GM18498 (cell line): ENCODE results near the gene PCGF5.
"Not testable (repeated sequence)": the region's sequence is repeated elsewhere in the genome, so short reads cannot be mapped to it uniquely, and the experiment has no call there.

Experiments used
- ATAC-seq: cut with Tn5 transposase; IDR thresholded peaks from one replicate; pipeline ENCODE4 v1.9.1; 2021; ENCODE audit warnings: mild to moderate bottlenecking, moderate library complexity; ENCODE audit not compliant: unreplicated experiment

PCGF5 gene

DNA sequence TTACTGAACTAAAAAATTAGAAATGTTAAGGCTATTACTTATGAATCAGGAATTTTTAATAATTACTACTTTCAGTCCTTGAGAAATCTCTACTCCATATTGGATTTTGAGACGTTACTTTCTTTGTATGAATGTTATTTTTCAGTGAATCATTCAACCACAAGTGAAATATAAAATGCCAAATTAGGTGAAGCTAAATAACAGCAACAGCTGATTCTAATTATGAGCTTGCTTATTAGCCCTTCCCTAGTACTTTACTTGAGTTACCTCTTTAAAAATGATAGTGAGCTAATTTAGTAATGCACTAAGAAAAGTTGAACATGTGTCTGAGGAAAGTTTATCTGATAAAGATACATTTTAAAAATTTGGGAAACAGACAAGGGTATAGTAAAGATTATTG is 51.4 kb downstream of the PCGF5 start:
- no peak for ATAC-seq

DNA sequence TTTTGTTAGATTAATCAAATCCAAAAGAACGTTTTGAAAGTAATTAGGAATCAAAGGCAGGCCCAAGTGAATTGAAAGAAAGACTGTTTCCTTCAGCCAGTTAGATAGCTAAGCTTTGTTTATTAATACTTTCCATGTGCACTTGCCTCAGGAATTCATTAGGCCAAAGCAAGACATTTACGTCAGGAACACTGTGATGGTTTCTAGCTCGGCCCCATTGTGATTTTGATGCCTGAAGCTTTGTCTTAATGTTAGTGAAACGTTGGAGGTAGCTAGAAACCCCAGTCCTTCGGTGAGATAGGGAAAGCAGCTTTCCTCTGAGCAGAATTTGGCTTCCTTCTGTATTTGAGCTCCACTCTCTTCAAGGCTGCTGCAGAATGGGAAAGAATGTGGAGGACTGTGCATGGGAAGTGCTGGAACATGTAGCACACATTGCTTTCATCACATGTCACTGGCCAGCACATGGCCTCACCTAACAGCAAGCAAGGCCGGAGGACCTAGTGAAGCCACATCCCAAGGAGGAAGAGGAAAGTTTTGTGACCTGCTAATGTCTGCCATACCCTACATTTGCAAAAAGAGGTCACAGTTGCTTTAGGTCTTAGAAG is 64.1 kb downstream of the PCGF5 start:
- ATAC-seq, result no peak

DNA sequence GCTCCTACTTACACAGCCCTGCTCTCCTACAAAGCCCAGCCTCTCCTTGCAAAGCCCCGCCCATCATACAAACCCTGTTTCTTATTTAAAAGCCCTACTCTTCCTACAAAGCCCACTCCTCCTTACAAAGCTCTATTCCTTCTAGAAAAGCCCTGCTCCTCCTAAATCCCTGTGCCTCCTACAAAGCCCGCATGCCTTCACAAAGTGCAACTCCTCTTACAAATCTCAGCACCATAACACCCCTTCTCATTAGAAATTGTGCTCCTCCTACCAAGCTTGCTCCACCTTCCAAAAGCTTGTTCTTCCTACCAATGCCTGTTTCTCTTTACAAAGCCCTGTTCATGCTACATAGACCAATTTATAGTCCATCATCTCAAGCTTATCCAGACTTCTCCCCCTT is 66.1 kb downstream of the PCGF5 start:
- no peak for ATAC-seq

DNA sequence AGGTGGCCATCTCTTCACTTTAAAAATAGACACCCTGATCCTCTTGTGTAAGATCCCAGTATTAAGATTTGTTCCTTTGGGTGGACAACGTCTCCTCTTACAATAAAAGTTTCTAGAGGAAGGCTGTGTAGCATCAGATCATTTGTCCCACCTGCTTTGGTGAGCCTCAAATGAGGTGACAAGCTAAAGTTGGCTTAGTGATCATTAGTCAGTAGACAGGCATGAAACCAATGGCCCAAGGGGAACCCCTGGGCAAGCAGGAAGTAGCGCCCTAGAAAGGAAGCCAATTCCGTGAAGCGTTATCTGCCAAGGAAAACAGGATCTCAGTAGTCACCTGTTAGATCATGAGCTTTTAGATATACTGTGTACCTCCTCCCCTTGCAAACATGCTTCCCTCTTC is 66.8 kb downstream of the PCGF5 start:
- no peak for ATAC-seq

DNA sequence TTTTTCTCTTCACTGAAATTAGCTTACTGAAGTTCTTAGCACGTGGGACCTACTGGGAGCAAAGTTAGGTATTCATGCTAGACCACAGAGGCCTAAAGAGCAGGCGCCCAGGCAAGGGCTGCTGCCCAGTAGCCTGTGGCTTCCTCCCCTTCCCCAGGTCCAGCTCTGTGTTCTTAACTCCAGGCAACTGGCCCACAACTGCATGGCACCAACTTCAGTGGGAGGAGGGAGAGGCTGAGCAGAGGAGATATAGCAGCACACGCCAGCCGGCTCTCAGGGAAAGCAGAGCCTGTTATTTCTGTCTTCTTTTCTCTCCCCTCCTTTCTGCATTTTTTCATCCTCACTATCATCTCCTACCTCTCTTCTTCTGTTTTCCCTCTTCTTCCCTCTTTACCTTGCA is 67.4 kb downstream of the PCGF5 start:
- no peak for ATAC-seq

DNA sequence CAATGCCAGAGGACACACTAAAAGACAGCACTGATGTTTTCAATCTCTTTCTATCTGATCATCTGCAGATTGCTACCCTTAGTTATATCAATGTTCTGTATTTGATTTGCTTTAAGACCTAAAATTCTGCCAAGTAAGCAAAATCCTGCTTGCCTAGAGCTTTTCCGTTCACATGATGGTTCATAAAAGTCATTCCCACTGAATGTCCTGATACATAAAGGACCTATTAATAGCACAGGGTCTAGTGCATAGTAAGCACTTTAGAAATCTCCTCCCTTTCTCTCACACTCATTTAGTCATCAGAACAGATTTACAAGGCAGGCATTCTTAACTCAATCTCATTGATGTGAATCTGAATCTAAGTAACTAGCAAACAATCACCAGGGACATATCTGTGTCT is 68.8 kb downstream of the PCGF5 start:
- no peak for ATAC-seq

DNA sequence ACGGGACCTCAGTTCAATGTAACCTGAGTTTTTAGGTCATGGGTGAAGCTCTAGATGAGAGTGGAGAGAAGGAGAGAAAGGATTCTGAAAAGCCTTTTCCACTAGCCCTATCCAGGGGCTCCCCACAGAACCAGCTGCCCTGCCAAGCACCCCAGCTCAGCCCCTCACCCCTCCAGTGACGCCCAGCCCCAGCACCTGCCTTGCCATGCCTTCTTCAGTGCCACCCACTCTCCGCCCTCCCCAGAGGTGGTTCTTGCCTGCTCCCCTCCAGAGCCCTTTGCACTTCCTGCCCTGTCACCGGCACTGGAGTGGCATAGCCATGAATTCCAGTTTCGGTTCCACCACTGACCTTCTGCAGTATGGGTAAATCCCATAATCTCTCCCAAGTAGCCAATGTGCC is 70.1 kb downstream of the PCGF5 start:
- ATAC-seq, result no peak

DNA sequence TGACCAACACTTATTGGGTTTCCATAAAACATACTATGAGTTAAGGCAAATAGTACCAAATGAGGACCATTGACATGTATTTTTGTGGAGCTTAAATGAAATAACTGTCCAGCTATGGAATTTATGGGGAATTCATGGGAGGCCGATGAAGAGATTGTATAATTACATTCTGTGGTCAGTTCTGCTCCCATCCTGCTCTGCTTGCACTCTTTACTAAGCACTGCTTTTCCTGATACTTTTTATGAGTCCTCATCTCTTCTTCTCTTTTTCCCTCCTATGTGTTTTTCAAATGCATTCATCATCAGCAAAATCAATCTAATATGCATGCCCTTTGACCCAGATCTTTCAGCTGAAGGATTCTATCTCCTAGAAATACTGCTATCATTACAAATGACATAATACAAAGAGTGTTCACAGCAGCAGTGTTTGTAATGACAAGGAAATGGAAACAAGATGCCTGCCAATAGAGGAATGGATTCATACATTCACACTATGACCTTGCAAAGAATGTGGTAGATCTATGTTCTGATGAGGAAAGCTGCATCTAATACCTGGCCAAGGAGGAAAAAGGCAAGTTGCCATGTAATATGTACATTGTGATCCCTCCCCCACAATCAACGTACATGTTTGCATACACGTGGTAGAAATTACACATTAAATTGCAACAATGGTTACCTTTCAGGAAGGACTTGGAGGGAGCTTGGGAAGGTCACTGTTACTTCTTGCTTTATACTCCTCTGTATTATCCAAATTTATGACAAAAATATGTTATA is 73.9 kb downstream of the PCGF5 start:
- ATAC-seq, result no peak

DNA sequence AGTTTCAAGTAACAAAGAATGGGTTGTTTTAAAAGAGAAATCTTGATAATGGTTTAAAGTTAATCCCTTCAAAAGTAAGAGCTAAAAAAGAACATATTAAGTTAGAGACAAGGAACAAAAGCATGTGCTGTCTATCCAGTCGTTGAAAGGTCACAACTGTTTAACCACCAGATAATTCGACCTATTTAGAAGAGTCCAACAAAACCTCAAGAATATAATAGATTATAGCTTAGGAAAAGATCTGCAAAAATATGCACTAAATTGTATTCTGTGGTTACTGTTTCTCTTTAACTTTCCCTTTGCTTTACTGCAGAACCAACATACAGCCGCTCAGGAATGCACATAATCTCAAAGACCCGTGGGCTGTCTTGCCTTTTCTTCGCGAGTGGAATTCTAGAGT is 74.9 kb downstream of the PCGF5 start:
- ATAC-seq, result no peak

DNA sequence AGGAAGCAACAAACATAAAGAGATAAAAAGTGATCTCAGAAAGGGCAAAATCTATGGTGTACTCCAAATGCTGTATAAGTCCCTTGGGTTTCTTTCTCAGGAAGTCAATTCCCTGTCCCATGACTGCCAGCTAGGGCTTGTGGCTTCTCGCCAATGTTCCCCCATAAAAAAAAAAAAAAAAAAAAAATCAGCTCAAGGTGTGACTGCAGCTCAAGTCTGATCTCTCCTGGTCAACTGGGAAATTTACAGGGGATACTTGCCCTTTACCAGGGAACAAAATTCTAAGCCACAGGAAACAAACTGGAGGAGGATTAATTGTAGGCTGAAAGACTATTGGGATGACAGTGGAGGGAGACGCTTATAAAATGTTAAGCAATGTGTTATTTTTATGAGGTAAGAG is 76.0 kb downstream of the PCGF5 start:
- no peak for ATAC-seq

DNA sequence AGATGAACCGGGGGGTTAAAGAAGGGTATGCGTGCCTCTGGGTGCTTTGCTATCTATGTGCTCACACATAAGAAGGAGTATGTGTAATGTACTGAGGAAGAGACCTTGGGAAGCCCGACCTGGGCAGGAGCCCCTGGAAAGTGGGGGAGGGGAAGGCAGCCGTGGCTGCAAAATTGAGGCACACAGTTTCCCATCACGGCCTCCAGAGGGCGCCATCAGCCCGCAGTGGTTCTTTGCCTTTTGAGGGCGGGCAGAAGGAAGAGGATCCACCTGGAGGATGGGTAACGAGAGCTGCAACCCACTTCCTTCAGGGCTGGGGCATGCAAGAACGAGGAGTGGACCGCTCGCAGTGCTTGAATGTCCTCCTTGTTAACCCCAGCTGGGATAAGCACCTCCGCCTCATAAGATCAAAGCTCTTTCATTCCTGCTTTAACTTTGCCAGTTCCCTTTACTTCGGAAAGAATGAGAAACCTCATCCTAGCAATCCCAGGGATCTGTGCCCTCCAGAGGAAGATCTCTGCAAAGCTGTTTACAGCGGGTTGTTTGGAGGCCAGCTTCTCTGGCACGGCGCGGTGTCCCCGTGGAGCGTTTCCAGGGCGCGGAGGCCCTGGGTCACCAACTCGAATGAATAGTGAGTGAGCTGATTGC is 77.9 kb downstream of the PCGF5 start:
- peak; percentile 93 for ATAC-seq

DNA sequence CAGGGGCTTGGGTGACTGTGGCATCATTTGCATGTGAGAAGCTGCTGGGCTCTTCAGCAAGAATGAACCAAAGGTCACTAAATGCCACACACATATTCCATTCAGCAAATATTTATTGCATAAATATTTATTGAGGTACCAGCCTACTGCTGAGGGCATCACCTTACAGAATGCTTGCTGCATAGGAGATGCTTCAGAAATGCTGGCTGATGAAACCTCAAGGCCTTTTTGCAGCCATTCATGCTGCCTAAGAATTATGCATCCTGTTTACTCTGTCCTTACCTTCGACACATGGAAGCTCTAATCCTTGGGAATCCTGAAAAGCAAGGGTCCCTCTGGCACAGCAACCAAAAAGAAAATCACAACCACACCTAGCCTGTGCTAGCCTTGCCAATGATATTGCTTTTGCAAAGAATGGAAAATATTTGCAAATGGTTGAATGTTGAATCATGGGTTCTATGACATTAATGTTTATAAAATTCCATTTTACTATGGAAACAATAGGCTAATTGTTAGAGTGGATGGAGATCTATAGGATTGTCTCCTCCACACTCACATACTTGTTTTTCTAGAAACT is 79.6 kb downstream of the PCGF5 start:
- no peak for ATAC-seq

DNA sequence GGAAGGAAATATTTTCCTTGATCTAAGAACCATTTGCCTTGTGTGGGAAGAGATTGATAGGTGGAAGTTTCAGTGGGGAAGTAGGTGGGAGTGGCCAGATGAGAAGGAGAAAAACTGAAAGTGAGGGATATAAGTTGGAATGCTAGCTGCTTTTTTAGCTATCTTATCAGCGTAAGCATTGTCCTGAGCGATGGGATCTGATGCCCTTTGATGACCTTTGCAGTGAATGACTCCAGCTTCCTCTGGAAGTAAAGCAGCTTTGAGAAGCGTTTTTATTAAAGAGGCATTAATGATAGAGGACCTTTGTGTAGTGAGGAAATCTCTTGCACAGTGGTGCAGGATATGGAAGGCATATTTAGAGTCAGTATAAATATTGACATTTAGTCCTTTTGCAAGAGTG is 82.5 kb downstream of the PCGF5 start:
- ATAC-seq, result not testable (repeated sequence)

DNA sequence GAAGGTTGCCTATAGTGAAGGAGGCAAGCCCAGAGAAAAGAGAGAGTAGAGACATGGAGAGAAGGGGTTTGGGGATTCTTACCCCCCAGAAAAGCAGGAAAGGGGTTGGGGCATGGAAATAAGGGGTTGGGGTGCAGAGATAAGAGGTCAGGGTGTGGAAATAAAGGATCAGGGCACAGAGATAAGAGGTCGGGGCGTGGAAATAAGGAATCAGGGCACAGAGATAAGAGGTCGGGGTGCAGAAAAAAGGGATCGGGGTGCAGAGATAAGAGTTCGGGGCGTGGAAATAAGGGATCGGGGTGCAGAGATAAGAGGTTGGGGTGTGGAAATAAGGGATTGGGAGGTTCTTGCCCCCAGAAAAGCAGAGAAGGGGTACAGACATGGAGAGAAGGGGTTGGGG is 85.5 kb downstream of the PCGF5 start:
- not testable (repeated sequence) for ATAC-seq

DNA sequence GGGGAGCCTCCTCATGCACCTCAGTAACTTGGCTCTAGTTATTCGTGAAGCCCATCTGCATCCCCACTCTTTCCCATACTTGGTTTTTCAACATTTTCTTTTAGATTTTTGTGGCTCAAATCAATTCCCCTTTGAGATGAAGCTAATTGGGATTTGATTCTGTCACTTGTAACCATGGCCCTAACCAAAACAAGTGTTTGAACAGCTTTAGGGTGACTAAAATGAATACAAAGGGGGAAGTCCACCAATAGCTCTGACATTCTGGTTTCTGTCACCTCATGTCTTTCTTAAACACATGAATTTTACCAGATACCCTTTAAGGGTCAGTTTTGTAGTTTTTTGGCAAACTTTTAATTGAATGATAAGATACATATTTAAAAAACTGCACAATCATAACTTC is 87.0 kb downstream of the PCGF5 start:
- no peak for ATAC-seq

DNA sequence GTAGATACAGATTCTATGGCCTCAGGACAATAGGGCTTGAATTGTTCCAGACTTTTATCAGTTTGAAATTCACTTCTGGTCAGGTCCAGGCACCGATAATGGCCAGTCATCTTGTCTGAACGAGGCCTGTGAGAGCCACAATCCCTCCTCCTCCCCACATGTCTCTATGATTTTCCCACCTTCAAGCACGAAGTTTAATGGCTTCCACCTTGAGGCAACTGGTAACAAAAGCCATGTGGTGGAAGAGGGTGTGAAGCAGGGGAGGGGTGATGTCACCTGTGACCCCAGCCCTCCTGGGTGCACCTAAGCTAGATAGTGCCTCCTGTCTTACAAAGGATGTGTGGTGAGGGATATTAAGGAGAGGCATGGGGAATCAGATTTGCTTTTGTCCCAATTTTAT is 89.2 kb downstream of the PCGF5 start:
- ATAC-seq, result no peak

DNA sequence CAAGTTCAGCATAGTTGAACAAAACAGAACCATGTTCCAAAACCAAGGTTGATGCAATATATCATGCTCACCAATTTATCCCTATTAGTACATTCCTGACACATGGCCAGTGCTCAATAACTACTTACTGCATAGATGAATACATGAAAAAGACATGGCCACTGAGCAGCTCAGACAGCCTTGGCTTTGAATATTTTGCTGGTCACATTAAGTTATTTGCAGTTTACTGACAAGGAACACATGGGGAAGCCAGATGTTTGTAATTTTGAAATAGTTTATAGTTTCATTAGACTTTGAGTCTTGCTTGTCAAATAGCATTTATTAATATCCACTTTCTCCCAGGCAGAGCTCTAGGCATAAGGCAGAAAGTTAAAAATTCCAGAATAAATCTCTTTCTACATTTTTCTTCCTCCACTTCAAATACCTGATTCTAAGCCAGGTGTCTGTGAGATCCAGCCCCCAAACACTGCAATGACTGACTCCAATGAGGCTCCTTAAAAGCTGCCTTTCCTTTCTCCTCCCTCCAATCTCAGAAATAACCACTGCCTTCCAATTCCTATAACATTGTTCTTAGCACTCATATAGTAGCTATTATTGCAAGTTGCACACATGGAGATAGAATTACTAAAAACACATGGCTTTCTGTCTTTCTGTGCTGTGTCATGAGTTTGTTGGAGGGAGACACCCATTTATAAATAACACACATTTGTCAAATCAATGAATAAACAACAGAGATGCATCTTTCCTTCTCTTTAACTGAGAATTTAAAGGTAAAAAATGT is 91.3 kb downstream of the PCGF5 start:
- no peak for ATAC-seq

DNA sequence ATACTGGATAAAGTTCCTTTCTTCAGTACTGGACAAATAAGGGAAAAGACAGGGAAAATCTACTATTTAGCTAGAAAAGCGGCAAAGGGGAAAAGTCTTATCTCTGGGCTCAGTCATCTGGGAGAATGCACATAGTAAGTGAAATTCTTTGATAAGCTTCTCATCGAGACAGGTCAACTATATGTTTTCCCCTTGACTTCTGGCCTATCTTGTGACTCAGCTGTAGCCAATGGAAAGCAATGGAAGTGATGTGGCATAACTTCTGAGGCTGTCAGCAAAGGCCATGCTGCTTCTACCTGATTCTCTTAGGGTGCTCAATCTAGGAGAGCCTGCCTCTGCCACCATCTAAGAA is 91.9 kb downstream of the PCGF5 start:
- no peak for ATAC-seq

DNA sequence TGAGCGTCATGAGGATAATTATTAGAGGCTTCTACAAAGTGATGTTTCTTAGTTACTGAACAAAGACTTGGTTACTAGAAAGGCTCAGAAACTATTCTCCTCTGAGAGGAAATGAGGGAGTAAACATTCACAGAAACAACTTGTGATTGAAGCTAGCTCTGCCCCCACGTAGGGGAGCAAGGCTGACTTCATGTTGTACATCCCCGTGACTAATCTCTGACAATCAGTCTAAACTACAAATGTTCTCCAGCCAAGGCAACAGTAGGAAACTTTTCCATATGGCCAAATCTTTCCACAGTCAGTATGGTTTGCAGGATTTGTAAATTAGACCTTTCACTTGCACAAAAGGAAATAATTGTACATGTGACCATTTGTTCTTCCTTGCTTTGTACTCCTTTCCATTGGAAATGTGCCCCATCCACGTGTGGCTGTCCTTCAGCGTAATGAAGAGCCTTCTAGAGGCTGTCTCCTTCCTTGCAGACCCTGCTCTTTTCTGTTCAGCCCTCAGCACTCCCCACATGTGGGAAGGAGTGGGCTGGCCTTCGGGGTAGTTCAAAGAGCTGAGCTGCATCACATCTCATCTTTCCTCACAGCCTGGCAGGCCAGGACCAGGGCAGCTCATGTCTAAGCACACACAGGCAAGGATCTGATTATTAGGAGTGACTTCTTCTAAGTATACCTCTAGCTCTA is 93.5 kb downstream of the PCGF5 start:
- no peak for ATAC-seq

DNA sequence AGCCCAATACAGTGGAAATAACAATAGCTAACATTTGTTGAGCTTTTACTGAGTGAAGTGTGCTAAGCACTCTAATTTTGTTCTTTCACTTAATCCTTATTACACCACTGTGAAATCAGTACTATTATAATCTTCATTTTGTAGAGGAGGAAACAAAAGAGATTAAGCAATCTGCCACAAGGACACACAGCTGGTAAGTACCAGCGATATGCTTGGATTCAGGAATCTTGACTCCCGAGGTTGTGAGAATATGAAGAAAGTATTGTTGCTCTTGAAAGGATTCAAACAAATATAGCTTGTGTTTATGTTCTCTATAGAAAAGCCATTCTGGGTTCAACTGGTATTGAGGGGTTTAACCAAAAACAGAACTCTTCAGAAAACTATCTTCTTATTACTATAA is 96.0 kb downstream of the PCGF5 start:
- ATAC-seq, result no peak

DNA sequence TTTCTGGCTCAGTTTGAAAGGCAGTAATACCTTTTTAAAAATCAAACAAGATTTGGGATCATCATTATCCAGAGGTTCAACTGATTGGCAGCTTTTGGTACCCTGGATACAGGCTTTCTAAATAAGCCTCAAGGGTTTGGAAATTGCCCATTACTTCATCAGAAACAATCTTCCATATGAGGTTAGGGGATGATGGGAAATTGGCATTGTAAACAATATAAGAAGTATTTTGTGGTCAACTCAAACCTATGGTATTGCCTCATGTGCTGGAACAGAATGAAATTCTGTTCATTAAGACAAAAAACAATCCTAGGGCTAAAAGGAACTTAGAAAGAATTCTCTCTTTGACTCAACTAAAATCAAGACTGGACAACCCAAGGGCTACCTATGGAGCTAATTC is 97.1 kb downstream of the PCGF5 start:
- no peak for ATAC-seq
